RWPE1 (cell line): ENCODE data around the gene PDZD2.

Source experiments
- CTCF ChIA-PET: fragments of 350-600 bp; sonication (Branson Sonifier 250); formaldehyde crosslinking; extraction: SDS; loops from one replicate; lab custom pipeline; 2021; lab: Yijun Ruan, JAX
- POLR2A ChIA-PET: fragments of 400-600 bp; formaldehyde crosslinking; extraction: SDS; loops from one replicate; lab custom pipeline; 2020; ENCODE audit warnings: antibody characterized with exemption; ENCODE audit not compliant: low non-redundant PET; lab: Yijun Ruan, JAX
- DNase-seq: peaks from one replicate; pipeline ENCODE4 v3.0.0; 2012; ENCODE audit warnings: low spot score
- H3K27ac ChIP-seq: fragments of 450-650 bp; 2 replicates; pipeline ENCODE4 v1.5.1; 2017
- CTCF ChIP-seq: fragments of 450-650 bp; conservative IDR thresholded peaks from 2 replicates; pipeline ENCODE4 v1.5.1; 2017; ENCODE audit warnings: low read depth, mild to moderate bottlenecking

PDZD2 gene

GRCh38 chr5:31889001-31889561 is 250.2 kb downstream of the PDZD2 start:
- TF ChIP-seq CTCF: no peak
- no peak overlapping the region for H3K27ac ChIP-seq
- DNase-seq: no peak
- POLR2A ChIA-PET: no interaction called here
- CTCF ChIA-PET: no interaction called here

- no peak for TF ChIP-seq CTCF
- ChIA-PET POLR2A (no interaction called here), CTCF (no interaction called here)
- no peak overlapping the region for H3K27ac ChIP-seq
- DNase-seq: no peak
Observed at GRCh38 chr5:31890046-31890445, 251.1 kb downstream of the PDZD2 start.

- no peak overlapping the region for H3K27ac ChIP-seq
- CTCF ChIA-PET: no interaction called here
- DNase-seq: no peak
- POLR2A ChIA-PET: no interaction called here
- no peak for TF ChIP-seq CTCF
Observed at GRCh38 chr5:31894141-31894540, 255.2 kb downstream of the PDZD2 start.

- no peak for DNase-seq
- CTCF ChIA-PET: interaction anchor here (0.7 to 0.8 kb wide), 2 partner anchors 133 to 181 kb away, joined by 3 read pairs; no protein-coding TSS in a partner anchor
- TF ChIP-seq CTCF: no peak
- POLR2A ChIA-PET: no interaction called here
- H3K27ac ChIP-seq: no peak overlapping the region
Observed at GRCh38 chr5:31895199-31895820, 256.4 kb downstream of the PDZD2 start.

GRCh38 chr5:31898036-31898632 is 259.2 kb downstream of the PDZD2 start:
- no peak for DNase-seq
- H3K27ac ChIP-seq: no peak overlapping the region
- CTCF ChIA-PET: interaction anchor here (0.6 to 0.7 kb wide), 3 partner anchors 33 to 1786 kb away, joined by 3 read pairs; no protein-coding TSS in a partner anchor
- no peak for TF ChIP-seq CTCF
- POLR2A ChIA-PET: no interaction called here

- DNase-seq: no peak
- H3K27ac ChIP-seq: no peak overlapping the region
- POLR2A ChIA-PET: no interaction called here
- CTCF ChIA-PET: no interaction called here
- TF ChIP-seq CTCF: no peak
Observed at GRCh38 chr5:31900296-31900865, 261.4 kb downstream of the PDZD2 start.
